Caco-2 (cell line): ENCODE results near the gene HIVEP3. TPM values are rescaled to one million over a fixed set of nuclear protein-coding genes. Genes with fewer than 3 reads are reported as not detected.

Experiments used
- BruUV-seq: library from RNA; stranded (reverse); fragments of 400-500 nt; replicated peaks from 2 replicates; lab custom pipeline; 2021; lab: Mats Ljungman, UMichigan
- CTCF ChIA-PET: fragments of 300-600 bp; sonication (Branson Sonifier 250); formaldehyde crosslinking; loops from one replicate; lab custom pipeline; 2022; ENCODE audit warnings: antibody characterized with exemption; lab: Charles Lee
- POLR2A ChIA-PET: fragments of 300-600 bp; sonication (Branson Sonifier 250); formaldehyde crosslinking; loops from one replicate; lab custom pipeline; 2022; ENCODE audit warnings: antibody characterized with exemption; lab: Charles Lee
- DNase-seq, 2 experiments: peaks; one replicate each; pipeline versions ENCODE4 v3.0.0 to v3.0.0-alpha.2; 2020 to 2022
- H3K27me3 ChIP-seq: replicated peaks from 2 replicates; pipeline ENCODE4 v1.6.0; 2011; ENCODE audit warnings: low read length; ENCODE audit not compliant: control insufficient read depth, insufficient read depth
- H3K36me3 ChIP-seq: 2 replicates; pipeline ENCODE4 v1.5.1; 2011; ENCODE audit warnings: low read length; ENCODE audit not compliant: control insufficient read depth, insufficient read depth
- H3K4me1 ChIP-seq: fragments of 250-450 bp; sonication (Bioruptor Pico); 2 replicates; pipeline ENCODE4 v1.5.1; 2020; ENCODE audit warnings: mild to moderate bottlenecking
- H3K4me3 ChIP-seq: 2 replicates; pipeline ENCODE4 v1.5.1; 2011; ENCODE audit warnings: low read depth, mild to moderate bottlenecking, control low read depth, low read length
- H3K9me3 ChIP-seq: fragments of 250-450 bp; sonication (Bioruptor Pico); 2 replicates; pipeline ENCODE4 v1.5.1; 2020; ENCODE audit warnings: mild to moderate bottlenecking, moderate library complexity
- H3K27ac Mint-ChIP-seq: one replicate; pipeline ENCODE4 v1.8.0; 2022; ENCODE audit warnings: mixed read lengths; ENCODE audit not compliant: unreplicated experiment
- H3K27me3 Mint-ChIP-seq: one replicate; pipeline ENCODE4 v1.8.0; 2022; ENCODE audit warnings: mixed read lengths; ENCODE audit not compliant: insufficient read depth, unreplicated experiment
- H3K36me3 Mint-ChIP-seq: one replicate; pipeline ENCODE4 v1.8.0; 2022; ENCODE audit warnings: mild to moderate bottlenecking, mixed read lengths; ENCODE audit not compliant: insufficient read depth, unreplicated experiment
- H3K4me1 Mint-ChIP-seq: one replicate; pipeline ENCODE4 v1.8.0; 2022; ENCODE audit warnings: low read depth, mixed read lengths; ENCODE audit not compliant: unreplicated experiment
- H3K4me3 Mint-ChIP-seq: one replicate; pipeline ENCODE4 v1.8.0; 2022; ENCODE audit warnings: mild to moderate bottlenecking, moderate library complexity, mixed read lengths; ENCODE audit not compliant: unreplicated experiment
- H3K9me3 Mint-ChIP-seq: one replicate; pipeline ENCODE4 v1.8.0; 2022; ENCODE audit warnings: mixed read lengths; ENCODE audit not compliant: unreplicated experiment
- CTCF ChIP-seq, 2 experiments: fragments of 200-600 bp in 1 of 2; IDR thresholded peaks; 1 replicate in 1 of 2; 2 replicates in 1 of 2; pipeline versions ENCODE4 v1.5.1 to v1.8.0; 2011 to 2022; ENCODE audit warnings: antibody characterized with exemption in 1 of 2, control low read depth in 1 of 2, inconsistent platforms in 1 of 2, low read depth in 1 of 2, low read length in 1 of 2, mild to moderate bottlenecking in 1 of 2, moderate library complexity in 1 of 2; ENCODE audit not compliant: insufficient read depth in 1 of 2, severe bottlenecking in 1 of 2, unreplicated experiment in 1 of 2
- intact Hi-C: fragments of 100-400 bp; cut with micrococcal nuclease; formaldehyde crosslinking; loops from one replicate; pipeline ENCODE4 v1.10.0; 2022; ENCODE audit not compliant: unreplicated experiment
- total RNA-seq: library from RNA; stranded (reverse); gene quantifications from 2 replicates; pipeline ENCODE4 v1.2.3, GENCODE V29; 2022

Gene HIVEP3
- total RNA-seq, 1 experiment from 2014 or later: 0.25 TPM

GRCh38 chr1:41819069-41819468, 99.7 kb downstream of the HIVEP3 start:
- intact Hi-C loops: no loop called here
- no peaks in the 10 kb centered on the region for H3K27me3 ChIP-seq
- H3K4me1 Mint-ChIP-seq: no peaks in the 10 kb centered on the region
- no peak for DNase-seq
- no peaks in the 10 kb centered on the region for H3K9me3 Mint-ChIP-seq
- BruUV-seq: no TSS peak
- H3K27ac Mint-ChIP-seq: no peak overlapping the region
- H3K36me3 ChIP-seq: no peaks in the 10 kb centered on the region
- H3K4me1 ChIP-seq: no peaks in the 10 kb centered on the region
- H3K4me3 Mint-ChIP-seq: no peak overlapping the region
- ChIA-PET POLR2A (no interaction called here), CTCF (no interaction called here)
- no peak for TF ChIP-seq CTCF (IDR thresholded peaks at IDR 0.05; ENCODE audit: insufficient read depth in 1 of 2, low read depth in 1 of 2, low read length in 1 of 2, severe bottlenecking in 1 of 2, unreplicated experiment in 1 of 2)
- no peak overlapping the region for H3K4me3 ChIP-seq
- H3K9me3 ChIP-seq: no peaks in the 10 kb centered on the region
- H3K27me3 Mint-ChIP-seq: peaks cover 18% of the 10 kb centered on the region
- no peaks in the 10 kb centered on the region for H3K36me3 Mint-ChIP-seq

GRCh38 chr1:41816061-41816460, 102.7 kb downstream of the HIVEP3 start:
- no peaks in the 10 kb centered on the region for H3K27me3 ChIP-seq
- intact Hi-C loops: no loop called here
- no peaks in the 10 kb centered on the region for H3K4me1 Mint-ChIP-seq
- H3K4me3 Mint-ChIP-seq: no peak overlapping the region
- DNase-seq: no peak
- no peak overlapping the region for H3K27ac Mint-ChIP-seq
- H3K36me3 Mint-ChIP-seq: no peaks in the 10 kb centered on the region
- BruUV-seq: no TSS peak
- H3K27me3 Mint-ChIP-seq: peaks cover 13% of the 10 kb centered on the region
- no peak for TF ChIP-seq CTCF (IDR thresholded peaks at IDR 0.05; ENCODE audit: insufficient read depth in 1 of 2, low read depth in 1 of 2, low read length in 1 of 2, severe bottlenecking in 1 of 2, unreplicated experiment in 1 of 2)
- H3K4me1 ChIP-seq: no peaks in the 10 kb centered on the region
- H3K36me3 ChIP-seq: no peaks in the 10 kb centered on the region
- no peak overlapping the region for H3K4me3 ChIP-seq
- POLR2A ChIA-PET: no interaction called here
- H3K9me3 Mint-ChIP-seq: no peaks in the 10 kb centered on the region
- H3K9me3 ChIP-seq: no peaks in the 10 kb centered on the region
- CTCF ChIA-PET: no interaction called here

- POLR2A ChIA-PET: no interaction called here
- Mint-ChIP-seq H3K27ac (no peak overlapping the region), H3K27me3 (peaks cover 6% of the 10 kb centered on the region), H3K4me3 (no peak overlapping the region), H3K36me3 (no peaks in the 10 kb centered on the region), H3K9me3 (no peaks in the 10 kb centered on the region), H3K4me1 (no peaks in the 10 kb centered on the region)
- DNase-seq: no peak
- BruUV-seq: no TSS peak
- Histone ChIP-seq H3K9me3 (no peaks in the 10 kb centered on the region), H3K27me3 (no peaks in the 10 kb centered on the region), H3K4me1 (no peaks in the 10 kb centered on the region), H3K36me3 (no peaks in the 10 kb centered on the region), H3K4me3 (no peak overlapping the region)
- CTCF ChIA-PET: no interaction called here
- intact Hi-C loops: no loop called here
- TF ChIP-seq CTCF (IDR thresholded peaks at IDR 0.05; ENCODE audit: insufficient read depth in 1 of 2, low read depth in 1 of 2, low read length in 1 of 2, severe bottlenecking in 1 of 2, unreplicated experiment in 1 of 2): no peak
Measured at GRCh38 chr1:41813755-41814745, 104.7 kb downstream of the HIVEP3 start.
